Bone marrow (tissue), 2 donors: ENCODE measurements around the gene PBX1.

Experiments
- DNase-seq, 2 donors: peaks; one replicate each; lab custom pipeline; 2025; lab: John Stamatoyannopoulos, UW

PBX1 gene

DNA sequence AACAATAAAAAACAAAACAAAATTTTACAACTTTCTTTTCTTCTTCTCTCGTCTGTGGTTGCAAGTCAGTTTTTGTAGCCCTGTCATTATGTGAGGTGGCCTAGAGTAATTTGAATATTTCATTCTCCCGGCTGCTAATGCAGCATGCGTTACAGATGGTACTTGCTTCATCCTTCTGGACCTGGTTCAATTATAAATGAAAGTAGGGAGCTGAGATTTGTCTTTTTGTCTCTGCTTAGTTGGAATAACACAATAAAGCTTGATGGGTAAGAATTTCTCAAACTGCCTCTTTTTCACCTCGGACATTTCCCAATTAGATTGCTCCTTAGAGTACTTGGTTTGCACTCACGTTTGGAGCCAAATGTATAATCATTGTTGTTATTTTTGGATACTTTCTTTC is 201.6 kb downstream of the PBX1 start:
- no peak for DNase-seq

DNA sequence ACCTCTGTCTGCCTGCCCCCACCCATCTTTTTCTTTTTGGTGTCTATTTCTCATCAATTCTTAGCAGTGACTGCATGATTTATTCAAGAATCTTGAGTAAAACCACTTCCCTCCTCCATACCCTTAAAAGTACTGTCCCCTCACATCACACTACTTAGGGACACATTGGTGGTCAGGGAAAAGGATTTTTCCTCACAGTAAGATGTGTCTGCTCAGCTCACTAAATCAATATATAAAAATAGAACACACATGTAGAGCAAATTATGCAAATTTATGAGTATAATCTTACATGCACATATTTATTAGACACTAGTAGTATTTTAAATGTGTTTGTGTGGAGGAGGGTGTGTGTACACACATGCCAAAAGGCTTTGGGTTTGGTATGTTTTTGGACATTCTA is 202.0 kb downstream of the PBX1 start:
- no peak for DNase-seq

DNA sequence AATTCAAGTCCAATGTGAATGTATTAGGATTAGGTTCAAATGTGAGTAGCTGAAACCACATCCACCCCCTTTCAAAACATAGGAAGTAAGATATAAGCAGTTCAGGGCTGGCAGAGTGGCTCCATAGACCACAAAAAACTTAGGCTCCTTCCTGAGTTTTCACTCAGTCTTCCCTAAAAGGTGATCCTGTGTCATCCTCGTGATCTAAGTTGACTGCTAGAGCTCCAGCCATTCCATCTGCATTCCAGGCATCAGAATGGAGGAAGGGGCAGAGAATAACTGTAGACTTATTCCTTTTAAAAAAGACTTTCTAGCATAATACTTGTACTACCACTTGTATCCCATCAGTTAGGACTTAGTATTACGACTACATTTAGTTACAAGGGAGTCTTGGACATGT is 204.1 kb downstream of the PBX1 start:
- DNase-seq = no peak

DNA sequence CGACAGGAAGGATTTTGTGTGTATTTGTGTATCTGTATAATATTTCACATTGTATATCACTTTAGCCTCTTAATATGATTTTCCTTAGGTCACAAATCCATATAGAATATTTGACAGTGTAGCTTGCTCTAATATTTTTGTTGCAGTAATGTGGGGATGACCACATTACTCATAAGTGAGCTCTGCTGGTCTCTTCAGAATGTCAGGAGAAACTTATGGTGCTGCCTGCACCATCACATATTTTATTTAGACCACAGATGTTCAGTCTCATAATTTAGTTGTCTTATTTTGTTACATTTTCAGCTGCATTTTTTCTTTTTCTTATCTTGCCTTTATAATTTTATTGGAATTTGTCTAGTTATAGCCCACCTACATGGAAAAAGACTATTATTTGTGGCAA is 205.3 kb downstream of the PBX1 start:
- no peak for DNase-seq

DNA sequence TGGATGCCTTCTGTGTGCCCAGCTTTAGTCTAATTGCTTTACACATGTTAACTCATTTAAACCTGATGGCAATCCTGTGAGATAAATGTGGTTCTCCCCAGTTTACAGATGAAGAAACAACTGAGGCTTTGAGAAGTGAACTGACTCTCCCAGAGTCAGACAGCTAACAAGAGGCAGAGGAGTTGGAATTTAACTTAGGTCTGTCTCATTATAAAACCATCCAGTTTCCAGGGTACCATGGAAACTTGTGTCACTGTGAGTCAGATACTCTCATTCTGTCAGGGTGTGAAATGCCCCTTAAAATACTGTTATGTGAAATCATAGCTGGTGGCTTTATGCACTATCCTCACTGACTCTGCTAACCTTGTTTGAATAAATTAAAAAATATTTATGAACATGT is 206.6 kb downstream of the PBX1 start:
- DNase-seq = no peak

DNA sequence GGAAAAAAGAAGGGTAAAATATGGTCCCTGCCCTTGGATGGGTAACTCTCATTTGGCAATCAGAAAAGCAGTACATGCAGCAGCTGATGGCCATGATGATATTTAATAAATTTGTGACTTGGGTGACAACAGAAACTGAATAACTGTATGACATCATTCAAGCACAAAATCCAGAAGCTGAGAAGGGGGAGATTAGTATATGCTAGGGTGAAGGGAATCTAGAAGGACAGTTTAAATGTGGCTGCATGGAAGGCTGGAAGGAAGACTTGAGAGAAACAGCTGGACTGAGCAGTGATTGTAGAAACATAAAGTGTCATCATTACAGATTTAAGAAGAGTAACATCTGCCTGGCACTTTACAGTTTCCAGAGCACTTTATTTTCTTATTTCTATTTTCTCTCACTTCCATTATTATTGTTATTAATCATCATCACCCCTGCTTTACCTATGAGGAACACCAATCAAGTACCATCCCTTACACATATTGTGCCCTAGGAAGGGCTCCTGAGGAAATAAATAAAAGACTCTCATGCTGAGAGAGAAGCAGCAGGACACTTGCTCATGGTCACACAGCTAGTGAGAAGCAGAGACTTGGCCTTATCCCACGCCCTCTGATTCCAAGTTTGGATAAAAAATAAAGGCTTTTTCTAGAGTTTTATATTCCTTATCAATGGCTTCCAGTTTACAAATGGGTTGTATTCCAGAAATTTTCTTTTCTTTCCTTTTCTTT is 207.2 kb downstream of the PBX1 start:
- DNase-seq = no peak

DNA sequence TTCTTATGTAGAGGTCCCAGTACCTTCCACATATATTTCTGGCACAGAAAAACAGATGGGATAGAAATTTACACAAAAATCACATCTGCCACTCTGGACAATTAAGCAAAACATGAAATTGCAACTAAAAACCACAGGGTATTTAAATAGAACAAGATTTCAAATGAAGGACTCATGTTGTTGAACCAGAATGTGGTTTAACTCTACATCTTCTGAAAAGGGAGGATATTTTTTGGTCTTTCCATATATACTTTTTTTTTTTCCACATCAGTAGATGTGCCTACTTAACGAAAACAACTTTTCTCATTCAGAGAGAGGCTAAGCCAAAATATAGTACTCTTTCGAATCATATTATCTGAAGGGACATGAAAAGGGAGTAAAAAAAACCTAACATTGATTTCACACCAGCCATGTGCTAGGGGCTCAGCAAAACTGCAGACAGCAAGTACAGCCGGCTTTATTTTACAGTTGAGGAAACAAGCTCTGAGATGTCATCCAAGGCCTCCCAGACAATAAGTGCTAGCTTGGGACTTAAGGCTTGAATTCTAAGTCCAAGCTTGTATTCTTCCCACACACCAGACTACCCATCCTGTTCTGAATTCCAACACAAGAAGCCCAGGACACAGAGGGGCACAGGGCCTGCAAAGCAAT is 208.9 kb downstream of the PBX1 start:
- DNase-seq = no peak

DNA sequence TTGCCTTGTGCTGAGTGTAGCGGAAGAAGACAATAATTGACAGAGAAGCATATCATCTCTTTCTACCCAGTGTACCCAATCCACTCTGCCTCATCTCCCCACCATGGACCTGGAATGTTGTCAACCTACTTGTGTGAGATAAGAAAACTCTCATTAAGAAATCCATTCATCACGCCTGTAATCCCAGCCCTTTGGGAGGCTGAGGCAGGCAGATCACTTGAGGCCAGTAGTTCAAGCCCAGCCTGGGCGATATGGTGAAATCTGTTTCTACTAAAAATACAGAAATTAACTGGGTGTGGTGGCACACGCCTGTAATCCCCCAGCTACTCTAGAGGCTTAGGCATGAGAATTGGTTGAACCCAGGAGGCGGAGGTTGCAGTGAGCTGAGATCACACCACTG is 209.6 kb downstream of the PBX1 start:
- DNase-seq = no peak

DNA sequence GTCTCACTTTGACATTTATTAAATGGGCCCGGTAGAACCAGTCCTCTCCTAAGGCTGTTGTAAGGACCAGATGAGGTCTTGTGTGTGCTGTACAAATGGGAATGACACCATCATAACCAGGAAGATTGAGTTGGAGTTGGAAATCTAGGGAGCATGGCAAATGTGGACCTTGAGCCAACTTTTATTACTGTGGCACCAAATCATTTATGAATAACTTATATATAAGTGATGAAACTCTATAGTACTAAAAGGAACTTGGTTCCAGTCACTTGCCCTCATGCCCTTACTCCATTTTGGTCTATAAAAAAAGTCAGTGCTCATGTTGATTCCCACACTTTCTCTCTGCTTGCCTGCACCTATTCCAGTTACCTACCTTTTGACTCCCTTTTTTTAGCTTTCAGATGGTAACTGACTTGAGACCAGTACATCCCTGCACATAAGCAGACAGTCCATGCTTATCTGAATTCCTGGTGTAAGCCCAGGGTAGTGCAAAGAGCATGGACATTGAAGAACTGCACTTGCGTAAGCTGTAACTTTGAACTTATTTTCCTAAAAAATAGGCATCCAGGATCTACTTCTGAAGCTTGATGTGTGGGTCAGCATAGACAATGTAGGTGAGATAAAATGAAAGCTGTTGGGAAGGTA is 210.6 kb downstream of the PBX1 start:
- no peak for DNase-seq

DNA sequence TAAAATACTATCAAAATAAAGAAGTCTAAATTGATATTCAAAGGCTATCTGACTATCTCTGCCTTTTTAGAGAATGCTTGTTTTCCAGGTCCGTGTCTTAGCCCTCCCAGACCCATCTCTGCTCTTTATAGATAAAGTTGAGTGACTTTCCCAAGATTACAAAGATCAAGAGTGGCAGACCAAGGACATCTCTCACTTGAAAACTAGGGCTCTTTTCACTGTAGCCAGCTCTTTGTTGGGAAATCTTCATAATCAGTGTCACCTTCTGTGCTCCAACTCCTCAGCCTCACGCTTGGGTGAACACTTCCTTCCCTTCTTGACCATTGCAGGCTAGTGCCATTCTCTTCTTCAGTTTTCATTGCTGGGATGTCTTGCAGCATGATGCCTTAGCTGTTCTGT is 211.1 kb downstream of the PBX1 start:
- no peak for DNase-seq

DNA sequence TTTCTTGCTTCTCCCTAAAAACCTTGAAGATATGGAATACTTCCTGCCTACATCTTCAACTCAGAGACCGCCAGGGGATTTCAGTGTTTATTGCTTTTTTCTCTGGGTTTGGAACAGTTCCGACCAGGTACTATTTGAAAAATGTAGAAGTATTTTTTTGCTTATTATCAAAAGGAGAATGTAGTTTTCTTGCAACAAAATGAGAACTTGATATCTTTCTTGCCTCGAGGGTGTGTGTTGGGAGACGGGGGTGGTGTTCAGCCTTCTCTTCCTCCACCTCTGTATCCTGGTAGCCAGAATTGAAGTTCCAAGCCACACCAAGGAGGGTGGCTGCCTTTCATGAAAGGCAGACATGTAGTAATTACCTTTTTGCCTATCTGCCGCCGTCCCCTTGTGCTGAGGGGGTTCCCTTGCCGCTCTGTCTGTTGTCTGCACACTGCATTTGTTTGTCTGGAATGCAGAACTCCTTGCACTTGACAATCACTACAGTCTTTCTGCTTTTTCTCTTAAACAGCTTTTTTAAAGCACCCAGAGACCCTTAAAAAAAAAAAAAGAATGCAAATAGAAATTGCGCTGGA is 212.1 kb downstream of the PBX1 start:
- DNase-seq = no peak

DNA sequence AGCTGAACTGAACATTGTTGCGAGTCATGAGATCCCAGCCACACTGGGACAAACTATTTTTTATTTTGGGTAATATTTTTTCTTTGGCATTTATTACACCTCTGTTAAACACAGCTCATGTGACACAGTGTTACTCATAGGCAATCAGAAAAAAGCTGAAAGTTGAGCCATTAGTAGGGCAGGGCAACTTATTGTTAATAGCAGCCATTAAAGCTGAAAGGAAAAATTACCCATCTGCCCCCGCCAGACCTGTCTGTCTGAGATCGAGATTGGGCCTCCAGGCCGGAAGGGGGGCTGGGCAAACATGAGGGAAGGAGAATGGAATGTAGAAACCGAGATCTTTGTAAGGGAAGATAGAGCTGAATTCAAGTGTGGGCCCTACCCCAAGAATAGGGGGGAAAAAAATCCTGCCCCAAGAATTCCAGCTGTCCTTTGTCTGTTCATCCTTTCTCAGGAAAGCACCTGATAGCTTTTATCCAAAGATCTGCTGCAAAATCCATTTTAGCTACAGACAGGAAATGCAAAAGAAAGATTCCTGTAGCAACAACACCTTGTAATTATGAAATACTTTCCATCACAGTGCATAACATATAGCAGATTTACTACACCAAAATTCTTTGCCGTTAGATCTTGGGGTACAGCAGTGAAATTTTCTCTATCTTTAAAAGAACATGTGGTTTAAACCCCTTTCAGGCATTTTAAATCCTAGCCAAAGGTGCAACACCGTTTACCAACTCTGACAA is 212.8 kb downstream of the PBX1 start:
- DNase-seq = no peak

DNA sequence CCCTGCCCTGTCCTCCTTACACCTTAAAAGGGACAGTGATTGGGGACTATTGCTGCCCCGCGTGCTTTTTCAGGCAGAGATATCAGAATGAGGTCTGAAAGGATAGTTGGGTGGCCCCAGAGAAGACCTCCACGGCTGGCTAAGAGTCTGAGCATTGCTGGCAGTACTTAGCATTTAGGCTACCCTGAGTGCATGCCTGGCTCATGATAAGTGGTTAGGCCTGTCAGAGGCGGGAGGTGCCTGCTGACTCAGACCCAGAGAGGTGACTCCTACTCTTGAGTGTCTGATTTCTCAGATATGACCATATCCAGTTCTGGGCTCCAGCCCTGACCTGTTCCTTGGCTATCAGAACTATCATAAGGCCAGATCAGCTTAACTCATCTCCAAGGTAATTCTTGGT is 213.7 kb downstream of the PBX1 start:
- no peak for DNase-seq

DNA sequence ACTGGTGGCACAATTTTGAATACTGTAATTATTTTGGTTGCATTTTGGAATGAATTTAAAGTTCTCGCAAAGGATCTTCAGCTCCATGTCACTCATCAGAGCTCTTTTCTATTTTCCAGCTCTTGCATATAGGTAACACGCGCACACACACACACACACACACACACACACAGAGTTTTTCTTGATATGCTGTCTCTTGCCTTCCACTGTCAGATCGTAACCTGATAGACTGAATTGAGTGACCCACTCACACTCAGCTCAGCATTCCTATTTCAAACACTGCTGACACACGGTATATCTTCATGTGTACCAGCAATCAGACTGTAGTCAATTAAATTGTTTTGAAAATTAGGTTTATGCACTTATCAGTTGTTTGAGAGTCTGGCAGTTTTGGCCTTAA is 214.1 kb downstream of the PBX1 start:
- no peak for DNase-seq

DNA sequence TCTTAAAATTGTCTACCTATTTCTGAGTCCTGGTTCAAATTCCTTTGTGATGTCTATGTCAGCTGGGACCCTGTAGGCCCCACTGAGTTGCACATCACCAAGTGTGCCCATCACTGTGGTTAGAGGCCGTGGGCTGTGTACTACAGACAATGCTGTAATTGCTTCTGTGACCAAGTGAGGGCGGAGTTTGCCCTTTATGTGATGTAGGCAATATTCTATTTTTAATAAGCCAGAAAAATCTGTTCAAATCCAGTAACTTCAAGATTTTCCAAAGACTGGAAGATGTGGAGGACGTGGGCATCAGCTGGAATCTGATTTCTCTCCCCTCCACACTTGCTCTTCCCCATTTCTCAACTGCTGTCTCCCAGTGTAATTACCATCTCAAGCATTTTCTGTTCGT is 215.4 kb downstream of the PBX1 start:
- DNase-seq = no peak

DNA sequence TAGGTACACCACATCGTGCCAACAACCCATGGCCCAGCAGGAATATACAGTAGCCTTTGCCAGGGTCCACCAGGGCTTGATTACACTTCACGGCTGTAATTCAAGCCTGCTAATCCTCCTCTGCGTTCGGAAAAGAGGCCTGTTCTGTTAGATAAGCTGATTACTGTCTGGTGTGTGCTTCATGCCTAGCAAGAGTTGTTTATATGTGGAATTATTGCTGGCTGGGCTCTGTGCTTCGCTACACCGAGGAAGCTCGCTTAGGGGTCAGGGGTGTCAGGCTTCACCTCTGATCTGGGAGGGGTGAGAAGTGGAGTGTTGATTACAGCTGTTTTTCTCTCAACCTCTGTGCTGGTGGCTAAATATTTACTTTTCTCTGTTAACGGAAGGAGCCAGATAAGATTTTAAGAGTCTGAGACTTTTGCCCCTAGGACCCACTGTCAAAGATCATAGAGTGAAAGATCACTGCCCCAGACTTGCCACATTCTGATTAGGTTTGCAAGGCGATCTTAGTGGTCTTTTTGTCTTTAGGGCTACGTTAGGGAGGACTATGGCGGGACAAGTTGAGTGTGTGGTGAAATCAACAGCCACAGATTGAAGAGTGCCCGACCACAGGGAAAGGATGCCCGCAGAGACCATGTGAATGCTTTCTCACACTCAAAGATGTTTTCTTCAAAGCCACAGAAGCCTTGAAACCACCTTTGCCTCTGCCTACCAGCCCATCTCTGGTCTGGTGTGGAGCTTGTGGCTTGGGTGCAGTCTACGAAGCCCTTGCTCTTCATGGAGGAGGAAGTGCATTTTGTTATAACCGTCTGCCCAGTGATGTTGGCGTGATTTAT is 216.1 kb downstream of the PBX1 start:
- no peak for DNase-seq

DNA sequence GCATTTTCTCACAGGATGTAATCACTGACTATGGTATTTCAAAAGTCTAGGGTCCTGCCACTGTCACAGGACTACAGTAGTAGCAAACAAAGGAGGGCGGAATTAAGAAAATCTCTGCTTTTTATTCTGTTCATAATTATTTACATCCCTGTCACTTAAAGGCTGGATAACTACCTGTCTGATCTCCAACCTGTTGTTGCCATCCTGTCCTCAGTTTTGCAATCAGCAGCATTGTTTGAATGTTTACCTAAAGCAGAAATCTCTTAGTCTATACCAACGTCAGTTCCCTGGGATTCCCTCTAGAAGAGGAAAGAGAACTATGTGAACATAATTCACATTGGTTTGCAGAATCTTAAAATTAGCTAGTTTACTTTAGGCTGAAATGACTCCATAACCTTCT is 218.5 kb downstream of the PBX1 start:
- DNase-seq = no peak

DNA sequence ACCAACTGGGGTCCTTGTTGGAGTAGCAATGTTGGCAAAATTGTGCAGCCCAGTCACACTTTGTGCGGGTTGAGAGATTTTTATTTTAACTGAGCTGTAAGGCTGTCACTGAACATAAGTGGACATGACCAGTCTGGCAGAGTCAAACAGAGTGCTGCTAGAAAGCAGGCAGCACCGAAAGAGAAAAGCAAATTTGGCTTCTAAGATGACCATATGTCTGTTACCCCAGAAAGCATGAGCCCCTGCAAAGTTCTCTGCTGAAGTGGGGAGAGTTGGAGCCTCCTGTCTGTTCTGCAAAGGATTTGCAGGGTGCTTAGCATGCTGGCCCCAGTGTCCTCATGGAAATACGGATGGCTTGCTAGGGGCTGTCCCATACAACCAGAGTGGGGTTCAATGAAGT is 220.4 kb downstream of the PBX1 start:
- DNase-seq = no peak

DNA sequence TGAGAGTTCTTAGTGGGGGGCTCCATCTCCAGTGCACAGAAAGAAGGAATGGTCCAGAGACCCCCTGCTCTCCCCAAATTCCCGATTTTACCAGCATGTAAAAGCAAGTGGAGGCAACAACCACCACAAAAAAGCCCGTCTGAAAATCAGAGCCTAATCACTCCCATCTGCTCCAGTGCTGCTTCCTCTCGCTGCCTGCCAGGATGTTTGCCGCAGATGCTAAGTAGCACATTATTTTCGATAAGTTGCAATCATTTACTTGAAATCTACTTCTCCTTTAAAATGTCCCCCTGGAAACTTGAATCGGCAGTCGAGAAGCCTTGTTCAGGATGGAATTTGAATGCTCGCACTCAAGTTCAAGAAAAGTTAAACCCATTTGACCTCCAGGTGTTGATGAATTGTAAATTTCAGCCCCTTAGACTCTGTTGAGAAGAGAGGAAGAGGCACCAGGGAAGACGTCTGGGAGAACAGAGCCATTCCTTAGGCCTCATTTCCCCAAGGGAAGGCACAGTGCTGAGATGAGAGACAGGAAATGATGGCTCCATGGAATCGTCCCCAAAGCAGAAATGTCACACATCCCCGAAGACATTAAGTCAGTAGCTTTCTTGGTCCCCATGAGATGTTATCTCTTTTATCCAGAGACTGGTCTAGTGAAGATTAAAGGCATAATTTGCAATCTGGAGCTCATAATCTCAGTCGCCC is 221.3 kb downstream of the PBX1 start:
- no peak for DNase-seq

DNA sequence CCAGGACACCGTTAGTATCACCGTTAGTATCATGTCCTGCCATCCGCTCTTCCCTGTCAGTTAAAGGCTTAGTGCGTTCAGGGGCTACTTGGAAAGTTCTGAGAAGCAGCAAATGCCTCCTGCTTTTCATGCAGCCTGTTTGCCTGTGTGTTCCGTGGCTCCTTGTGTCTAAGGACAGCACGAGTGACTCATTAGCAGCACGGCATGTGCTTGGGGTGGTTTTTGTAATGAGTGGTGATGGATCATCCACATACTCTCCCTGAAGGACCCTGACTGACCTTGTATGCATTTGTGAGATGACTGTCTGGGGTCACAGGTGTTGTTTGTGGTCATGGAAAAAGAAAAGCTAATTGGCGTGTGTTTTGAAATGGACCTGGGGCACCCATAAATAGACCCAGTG is 221.9 kb downstream of the PBX1 start:
- DNase-seq = no peak

DNA sequence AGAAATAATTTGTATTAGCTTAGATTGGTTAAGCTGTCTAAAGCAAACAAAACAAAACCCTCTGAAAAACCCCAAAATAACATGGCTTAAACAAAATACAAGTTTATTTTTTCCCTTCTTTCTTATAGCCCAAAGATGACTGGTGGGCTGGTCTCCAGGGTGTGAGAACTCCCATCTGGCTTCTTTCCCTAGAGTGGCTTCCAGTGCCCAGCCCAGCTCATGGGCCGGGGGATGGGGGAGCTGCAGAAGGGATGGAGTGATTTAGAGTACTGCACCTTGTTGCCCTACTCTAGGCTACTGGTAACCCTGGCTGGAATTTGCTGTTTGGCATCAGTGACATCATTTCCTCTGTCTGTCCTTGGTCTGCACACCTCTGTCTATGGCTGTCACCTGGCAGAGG is 223.0 kb downstream of the PBX1 start:
- no peak for DNase-seq
